Loucy (cell line): ENCODE measurements around the gene SLFN12L.
"Not testable (repeated sequence)": the region's sequence is repeated elsewhere in the genome, so short reads cannot be mapped to it uniquely, and the experiment has no call there.

Source experiments
- CTCF ChIP-seq: fragments of 200-600 bp; sonication (generic); conservative IDR thresholded peaks from 2 replicates; pipeline ENCODE4 v1.5.1; 2014; ENCODE audit warnings: mild to moderate bottlenecking, antibody characterized with exemption, low read length
- EZH2phosphoT487 ChIP-seq: fragments of 200-600 bp; IDR thresholded peaks from 2 replicates; pipeline ENCODE4 v1.6.1; 2018; ENCODE audit warnings: antibody characterized with exemption, mild to moderate bottlenecking, moderate library complexity, borderline replicate concordance

- not testable (repeated sequence) for TF ChIP-seq CTCF, EZH2phosphoT487
Measured at GRCh38 chr17:35529326-35529725, 8.2 kb downstream of the SLFN12L start.
